EH (cell line): ENCODE measurements around the gene HKDC1.
"Not testable (repeated sequence)": the region's sequence is repeated elsewhere in the genome, so short reads cannot be mapped to it uniquely, and the experiment has no call there.

Experiments
- DNase-seq: peaks from one replicate; pipeline ENCODE4 v3.0.0-alpha.2; 2015; ENCODE audit warnings: low read depth

The HKDC1 gene

DNA sequence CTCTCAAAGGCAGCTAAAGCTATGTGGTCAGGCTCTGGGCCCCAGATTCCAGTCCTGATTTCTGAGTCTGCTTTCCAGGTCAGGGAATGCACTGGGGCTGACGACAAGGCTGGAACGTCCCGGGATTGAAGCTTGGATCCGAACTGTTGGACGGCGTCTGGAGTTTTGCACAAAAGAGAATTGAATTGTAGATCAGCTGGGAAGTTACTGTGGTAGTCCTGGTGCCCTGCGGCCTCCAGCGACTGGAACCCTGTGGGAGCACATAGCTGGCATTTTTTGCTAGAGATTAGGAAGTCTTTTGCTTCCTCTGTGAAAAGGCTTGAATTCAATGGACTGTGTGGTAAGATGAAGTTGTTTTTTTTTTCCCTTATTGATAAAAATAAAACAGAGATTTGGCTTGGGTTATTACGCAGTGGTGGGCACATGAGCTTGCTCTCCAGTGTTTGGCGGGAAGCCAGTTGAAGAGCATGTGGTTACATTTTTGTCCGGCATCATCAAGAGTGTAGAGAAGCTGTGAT, 58.4 kb downstream of the HKDC1 start, which contains the start of gene HK1:
Gene HK1, plus strand, starts transcription at position 51 of the 518 bp plus-strand sequence.
- DNase-seq: peak; percentile 36

DNA sequence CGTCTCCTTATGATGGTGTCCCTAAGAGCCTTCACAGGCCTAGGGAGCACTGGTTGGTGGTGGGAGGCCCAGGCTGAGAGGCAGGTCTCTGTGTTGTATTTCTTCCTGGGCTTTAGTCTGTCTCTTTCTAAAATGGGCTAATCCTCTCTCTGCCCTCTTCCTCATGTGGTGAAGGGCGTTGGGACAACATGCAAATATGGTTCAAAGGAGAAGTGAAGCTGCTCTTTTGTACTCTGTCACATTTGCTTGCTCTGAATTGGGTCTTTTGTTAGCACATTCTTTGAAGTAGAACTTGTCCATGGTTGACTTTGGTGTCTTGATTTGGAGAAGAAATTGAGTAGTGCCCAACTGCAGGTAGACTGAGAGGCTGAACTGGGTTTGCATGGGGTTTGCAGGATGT, 59.0 kb downstream of the HKDC1 start:
- no peak for DNase-seq

DNA sequence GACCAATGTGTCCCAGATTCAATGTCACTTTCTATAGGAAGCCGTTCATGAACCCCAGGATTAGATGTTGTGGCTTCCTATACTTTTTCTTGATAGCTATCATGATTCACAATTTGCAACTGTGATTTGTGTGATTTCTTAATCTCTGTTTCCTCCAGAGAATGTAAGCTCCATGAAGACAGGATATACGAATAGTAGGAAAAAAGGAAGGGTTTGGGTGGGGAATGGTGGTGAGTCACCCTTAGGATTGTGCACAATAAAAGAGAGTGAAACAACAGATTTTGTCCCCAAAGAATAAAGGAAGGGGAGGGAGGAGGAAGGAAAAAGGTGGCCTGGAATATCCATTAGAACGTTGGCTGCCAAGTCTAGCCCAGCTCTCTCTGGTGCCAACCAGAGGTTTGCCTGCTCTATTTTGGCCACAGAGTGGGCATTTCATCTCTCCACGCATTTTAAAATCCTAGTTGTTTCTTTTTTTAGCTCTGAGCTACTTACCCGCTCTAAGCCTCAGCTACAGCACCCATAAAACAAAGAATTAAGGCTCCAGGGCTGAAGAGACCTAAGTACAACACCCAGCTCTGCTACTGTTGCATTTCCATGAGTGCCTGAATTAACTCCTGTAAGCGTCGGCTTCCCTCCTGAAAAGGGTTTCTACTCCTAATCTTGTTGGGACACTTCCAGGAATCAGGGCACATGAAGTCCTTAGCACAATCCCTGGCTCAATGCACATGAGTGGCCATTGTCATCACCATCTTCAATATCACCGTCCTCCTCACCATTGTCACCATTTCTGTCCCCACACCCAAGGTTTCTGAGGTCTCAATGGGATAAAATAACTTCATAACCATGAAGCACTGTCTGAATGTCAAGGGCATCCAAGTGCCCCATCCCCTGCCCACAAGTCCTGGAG, 61.6 kb downstream of the HKDC1 start:
- no peak for DNase-seq

DNA sequence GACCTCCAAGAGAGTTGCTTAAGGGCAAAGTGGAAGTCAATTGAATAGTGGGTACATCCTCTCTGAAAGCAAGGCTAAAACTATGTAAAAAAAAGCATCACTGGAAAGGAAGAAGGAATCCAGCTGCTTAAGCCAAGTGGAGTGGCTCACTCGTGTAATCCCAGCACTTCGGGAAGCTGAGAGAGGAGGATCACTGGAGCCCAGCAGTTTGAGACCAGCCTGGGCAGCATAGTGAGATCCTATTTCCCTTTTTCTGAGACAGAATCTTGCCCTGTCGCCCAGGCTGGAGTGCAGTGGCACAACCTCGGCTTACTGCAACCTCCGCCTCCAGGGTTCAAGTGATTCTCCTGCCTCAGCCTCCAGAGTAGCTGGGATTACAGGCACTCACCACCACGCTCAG, 64.3 kb downstream of the HKDC1 start:
- not testable (repeated sequence) for DNase-seq

DNA sequence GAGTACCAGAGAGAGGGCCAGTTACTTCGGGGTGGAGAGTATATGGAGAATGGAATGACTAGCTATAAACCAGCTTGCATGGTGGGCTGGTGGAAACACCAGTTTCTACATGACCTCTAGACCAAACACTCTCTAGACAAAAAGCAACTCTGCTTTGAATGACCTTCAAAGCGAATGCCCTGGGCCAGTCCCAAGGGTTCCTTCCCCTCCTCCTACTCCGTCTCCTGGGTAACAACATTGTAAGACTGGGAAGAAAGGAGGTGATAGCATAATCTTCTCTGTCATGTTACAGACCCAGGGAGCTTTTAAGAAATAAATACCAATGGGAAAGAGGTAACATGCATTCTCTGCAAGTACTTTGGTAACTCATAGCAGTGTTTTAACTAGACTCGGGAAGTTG, 65.6 kb downstream of the HKDC1 start:
- no peak for DNase-seq

DNA sequence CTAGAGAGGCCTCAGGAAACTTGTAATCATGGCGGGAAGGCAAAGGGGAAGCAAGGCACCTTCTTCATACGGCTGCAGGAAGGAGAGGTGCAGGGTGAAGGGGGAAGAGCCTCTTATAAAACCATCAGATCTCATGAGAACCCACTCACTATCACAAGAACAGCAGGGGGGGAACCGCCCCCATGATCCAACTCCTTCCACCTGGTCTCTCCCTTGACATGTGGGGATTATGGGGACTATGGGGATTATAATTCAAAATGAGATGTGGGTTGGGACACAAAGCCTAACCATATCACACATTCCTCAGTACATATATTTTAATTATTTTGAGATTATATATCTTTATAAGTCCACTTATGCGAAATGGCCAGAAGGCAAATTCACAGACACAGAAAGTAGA, 67.0 kb downstream of the HKDC1 start:
- no peak for DNase-seq

DNA sequence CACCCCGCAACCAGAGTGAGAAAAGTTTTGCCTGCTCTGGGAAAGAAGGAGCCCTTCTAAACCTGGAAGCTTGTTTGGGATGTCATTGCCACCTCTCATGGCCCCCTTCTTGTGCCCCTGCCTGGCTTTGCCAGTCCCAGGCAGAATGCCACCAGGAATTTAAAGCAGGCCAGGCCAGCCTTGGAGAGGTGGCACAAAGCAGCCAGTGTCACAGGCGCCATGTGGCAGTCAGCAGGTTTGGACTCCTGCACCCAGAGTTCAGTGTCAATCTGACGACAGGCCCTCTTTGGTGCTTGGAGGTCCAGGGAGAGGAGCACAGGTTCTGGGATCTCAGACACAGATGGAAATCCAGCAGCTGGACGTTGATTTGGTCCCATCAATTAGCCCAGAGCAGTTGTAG, 70.9 kb downstream of the HKDC1 start:
- DNase-seq: no peak

DNA sequence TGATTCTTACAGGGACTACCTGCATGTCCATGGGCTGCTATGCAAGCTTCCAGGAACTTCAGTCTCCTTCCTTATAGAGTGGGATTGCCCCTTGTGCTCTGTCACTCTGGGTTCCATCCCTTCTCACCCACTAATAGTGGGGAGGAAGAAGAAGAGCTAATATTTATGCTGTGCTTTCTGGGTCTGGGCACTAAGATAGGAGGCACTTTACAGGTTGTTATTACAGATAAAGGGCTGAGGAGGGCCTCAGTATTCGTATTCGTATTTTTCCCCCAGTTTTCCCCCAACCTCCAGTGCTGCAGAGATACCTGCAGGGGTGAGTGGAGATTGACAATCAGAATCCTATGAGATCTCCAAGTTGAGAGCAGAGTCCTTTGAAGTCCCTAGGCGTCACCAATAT, 72.3 kb downstream of the HKDC1 start:
- DNase-seq: no peak

DNA sequence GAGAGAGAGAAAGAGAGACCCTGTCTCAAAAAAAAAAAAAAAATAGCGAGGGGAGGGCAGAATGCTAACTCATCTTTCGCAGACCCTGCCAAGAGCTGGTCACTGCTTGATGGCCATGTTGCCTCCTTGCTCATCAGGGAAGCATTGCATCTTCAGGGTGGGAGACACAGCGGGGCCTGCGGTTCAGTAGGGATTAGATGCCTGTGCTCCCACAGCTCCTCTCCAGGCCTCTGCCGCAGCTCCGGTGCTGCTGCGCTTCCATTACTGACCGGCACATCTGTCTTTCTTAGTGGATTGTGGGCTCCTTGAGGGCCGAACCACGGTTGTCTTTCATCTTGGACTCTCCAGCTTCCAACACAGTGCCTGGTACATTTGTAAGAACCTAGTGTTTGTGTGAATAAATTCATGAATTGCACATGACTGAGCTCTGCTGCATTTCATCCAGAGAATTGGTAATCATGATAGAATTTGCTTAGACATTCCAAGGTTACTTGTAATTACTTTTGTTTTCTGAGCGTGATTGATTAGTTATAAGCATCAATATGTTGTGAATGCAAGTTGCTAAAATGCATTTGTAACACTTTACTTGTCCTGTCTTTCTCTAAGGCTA, 75.0 kb downstream of the HKDC1 start:
- DNase-seq: no peak

DNA sequence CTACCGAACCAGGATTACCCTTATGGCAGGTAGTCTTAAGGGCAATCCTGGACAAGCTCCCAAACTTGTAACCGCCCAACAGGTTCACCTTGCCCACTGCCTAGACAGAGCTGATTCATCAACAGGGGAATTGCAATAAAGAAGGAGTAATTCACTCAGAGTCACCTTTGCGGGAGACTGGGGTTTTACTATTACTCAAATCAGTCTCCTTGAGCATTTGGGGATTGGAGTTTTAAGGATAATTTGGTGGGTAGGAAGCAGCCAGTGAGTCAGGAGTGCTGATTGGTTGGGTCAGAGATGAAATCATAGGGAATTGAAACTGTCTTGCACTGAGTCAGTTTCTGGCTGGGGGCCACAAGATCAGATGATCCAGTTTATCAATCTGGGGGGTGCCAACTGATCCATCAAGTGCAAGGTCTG, 83.5 kb downstream of the HKDC1 start:
- peak; percentile 39 for DNase-seq

DNA sequence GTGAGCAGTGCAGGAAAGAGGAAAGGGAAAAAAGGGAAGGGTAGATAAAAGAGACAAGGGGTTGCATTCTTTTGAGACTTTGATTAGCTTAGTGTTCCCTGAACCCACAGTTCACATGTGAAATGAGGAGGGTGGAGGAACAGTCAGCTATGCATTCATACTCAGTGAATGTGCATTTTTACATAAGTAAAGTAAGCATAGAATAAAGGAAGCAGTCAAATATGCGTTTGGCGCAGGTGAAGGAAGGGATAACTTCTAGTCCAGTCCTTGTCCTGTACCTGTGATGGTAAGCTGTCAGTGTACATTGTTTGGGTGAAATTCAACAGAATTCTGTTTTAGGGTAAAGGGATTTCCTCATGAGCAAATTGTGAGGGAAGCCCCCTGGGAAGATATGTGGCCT, 86.3 kb downstream of the HKDC1 start:
- DNase-seq: no peak

DNA sequence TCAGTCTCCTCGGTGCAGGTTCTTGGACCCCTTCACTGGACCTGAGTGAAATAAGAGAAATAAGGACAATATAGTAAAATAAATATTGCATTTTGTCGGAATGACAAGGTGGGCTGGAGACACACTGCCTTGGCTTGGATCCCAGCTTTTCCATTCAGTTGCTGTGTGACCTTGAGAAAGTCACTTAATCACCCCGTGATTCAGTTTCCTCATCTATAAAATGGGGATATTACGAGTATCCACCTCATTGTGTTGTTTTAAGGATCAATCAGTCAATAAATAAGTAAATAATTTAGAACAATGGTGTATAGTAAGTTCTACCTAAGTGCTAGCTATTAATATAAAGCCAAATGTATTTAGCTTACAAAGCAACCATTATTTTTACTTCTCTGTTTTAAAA, 87.3 kb downstream of the HKDC1 start:
- DNase-seq: no peak

DNA sequence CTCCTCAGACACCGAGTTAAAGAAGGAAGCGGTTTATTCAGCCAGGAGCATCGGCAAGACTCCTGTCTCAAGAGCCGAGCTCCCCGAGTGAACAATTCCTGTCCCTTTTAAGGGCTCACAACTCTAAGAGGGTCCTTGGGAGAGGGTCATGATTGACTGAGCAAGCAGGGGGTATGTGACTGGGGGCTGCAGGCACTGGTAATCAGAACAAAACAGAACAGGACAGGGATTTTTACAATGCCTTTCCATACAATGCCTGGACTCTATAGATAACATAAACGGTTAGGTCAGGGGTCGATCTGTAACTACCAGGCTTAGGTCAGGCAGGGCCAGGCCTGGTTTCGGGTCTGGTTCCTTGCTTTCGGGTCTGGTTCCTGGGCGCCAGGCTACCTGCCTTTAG, 88.2 kb downstream of the HKDC1 start:
- not testable (repeated sequence) for DNase-seq

DNA sequence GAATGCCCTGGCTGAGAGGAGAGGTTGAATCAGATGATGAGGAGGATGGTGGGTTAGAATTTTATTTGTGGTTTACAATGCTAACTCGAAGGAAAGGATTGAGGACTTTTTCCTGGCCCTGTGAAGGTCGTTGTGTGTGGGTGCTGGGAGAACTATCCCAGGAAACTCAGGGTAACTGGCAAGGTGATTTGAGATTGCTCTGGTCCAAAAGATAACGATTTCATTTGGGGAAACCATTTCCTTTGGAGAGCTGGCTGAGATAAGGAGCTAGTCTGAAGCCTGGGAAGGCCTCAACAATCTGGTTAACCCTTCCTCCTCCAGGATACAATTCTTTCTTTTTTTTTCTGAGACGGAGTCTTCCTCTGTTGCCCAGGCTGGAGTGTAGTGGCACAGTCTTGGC, 91.2 kb downstream of the HKDC1 start:
- DNase-seq: no peak

DNA sequence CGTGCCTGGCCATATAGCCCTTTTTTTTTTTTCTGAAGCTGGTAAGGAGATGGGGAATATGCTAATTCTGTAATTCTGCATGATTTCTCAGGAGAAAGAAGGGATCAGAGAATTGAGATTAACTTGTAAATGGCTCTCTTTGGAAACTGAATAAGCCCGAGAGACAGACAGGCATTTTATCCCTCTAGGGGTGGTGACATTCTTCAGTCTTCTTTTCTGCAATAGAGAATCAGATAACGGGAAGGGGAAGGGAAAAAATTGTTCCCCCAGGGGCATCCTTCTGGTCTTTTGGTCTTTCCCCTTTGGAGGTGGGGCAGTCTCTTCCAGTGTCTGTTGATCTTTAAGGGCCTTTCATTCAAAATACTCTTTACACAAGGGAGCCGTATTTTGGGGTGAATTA, 92.4 kb downstream of the HKDC1 start:
- no peak for DNase-seq

DNA sequence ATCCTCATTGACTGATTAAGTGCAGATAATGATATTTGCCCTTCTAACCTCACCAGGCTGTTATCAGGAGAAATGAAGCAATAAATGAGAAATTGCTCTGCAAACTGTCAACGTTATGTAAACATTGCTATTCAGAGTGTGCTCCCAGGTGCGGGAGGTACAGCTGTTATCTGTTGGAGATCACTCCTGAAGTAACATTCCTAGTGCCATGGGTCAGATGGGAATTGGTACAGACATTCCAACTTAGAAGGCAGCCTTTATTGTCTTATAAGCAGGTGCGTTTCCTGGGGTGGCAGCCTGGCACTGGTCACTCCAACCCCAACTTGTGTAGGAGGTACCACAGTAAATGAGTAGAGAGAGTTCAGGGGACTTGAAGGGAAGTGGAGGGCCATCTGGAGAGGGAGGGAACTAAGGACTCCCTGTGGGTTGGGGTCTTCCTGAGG, 95.0 kb downstream of the HKDC1 start:
- no peak for DNase-seq

DNA sequence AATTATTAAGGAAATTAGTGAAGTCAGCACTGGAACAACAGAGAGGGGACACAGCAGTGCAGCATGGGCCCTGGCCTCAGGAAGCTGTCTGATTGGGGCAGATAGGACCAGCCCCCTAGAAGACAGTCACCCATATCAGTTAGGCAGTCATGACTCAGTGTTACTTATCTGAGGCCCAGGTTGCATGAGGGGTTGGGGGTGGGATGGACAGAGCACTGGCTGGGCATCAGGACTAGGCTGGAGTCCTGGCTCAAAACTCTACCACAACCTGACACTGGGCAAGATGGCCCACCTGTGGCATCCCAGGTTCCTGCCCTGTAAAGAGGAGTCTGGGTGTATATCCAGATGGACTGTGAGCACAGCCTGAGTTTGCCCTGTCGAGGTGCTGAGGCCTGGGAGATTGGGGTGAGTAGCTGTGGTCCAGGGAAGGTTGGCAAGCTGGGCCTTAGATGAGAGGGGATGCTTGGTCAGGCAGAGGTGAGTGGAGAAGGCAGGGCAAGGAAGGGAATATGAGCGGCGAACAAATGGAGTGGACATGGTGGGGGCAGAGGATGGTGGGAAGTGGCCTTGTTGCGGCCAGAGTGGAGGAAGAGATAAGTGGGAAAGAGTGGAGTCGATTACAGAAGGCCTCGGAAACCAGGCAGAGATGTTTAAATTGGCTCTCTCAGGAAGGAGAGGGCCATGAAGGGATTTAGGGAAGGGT, 95.6 kb downstream of the HKDC1 start:
- DNase-seq: no peak

DNA sequence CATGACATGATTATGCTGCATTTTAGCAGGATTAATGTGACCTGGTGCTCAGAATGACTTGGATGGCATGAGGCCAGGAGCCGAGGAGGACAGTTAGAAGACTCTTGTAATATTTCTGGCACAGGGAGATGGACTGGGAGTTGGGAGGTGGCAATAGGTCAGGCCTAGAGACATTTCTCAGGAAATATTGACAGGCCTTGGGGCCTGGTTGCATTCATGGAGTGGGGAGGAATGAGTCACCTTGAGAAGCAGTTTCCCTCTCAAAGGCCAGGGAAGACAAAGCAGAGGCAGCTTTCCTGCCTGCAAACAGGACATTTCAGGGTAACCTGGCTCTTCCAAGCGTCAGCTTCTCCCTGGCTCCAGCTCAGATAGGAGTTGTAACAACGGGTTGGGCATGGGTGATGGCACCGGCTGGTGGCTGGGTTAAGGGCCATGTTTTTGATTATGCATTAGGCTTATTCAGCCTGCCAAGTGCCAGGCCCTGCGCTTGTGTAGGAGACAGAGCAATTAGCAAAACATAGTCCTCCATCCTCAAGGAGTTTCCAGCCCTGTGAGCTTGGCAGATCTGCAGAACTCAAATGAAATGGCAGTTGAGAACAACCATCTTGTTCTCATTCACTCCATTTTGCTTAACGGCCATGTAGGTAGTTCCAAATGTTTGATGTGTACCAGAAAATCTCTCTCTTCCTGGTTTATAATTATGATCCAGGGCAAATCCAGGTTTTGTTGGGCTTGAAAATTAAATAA, 96.4 kb downstream of the HKDC1 start:
- DNase-seq: peak; percentile 52
